B cell (primary cell): Measurements from ENCODE around the gene PUM2. TPM values are rescaled to one million over a fixed set of nuclear protein-coding genes. Genes with fewer than 3 reads are reported as not detected.

ENCODE experiments used
- ATAC-seq: fragments of 200-7000 bp; cut with Tn5 transposase; one replicate; pipeline ENCODE4 v1.10.0; 2021; ENCODE audit warnings: low read depth, mild to moderate bottlenecking, moderate number of reproducible peaks, moderate library complexity
- CTCF ChIA-PET: fragments of 350-600 bp; sonication (Branson Sonifier 250); formaldehyde crosslinking; loops from one replicate; lab custom pipeline; 2021; ENCODE audit warnings: antibody characterized with exemption, inconsistent platforms; lab: Charles Lee
- POLR2A ChIA-PET: fragments of 350-600 bp; sonication (Branson Sonifier 250); formaldehyde crosslinking; loops from one replicate; lab custom pipeline; 2021; ENCODE audit warnings: antibody characterized with exemption; lab: Charles Lee
- DNase-seq: peaks from one replicate; pipeline ENCODE4 v3.0.0; 2013
- H2AFZ ChIP-seq: 2 replicates; pipeline ENCODE4 v1.6.1; 2012; ENCODE audit warnings: mild to moderate bottlenecking, low read depth, low read length; ENCODE audit not compliant: insufficient read depth, poor library complexity, severe bottlenecking
- H3K27ac ChIP-seq, 2 donors: 1 replicate in 1 of 2; 2 replicates in 1 of 2; pipeline ENCODE4 v1.5.1; 2012 to 2013; ENCODE audit warnings: low read length in 2 of 2, mild to moderate bottlenecking in 2 of 2, moderate library complexity in 1 of 2
- H3K27me3 ChIP-seq, 4 experiments: fragments of 200-600 bp in 1 of 4; sonication (generic) in 1 of 4; replicated peaks in 1 of 4; 1 replicate in 2 of 4; 2 replicates in 2 of 4; pipeline versions ENCODE4 v1.6.1 to v1.7.0; 2013 to 2016; ENCODE audit warnings: low read length in 3 of 4, mild to moderate bottlenecking in 2 of 4, mixed read lengths in 1 of 4, moderate library complexity in 1 of 4; ENCODE audit not compliant: insufficient read depth in 4 of 4, control insufficient read depth in 3 of 4; ENCODE audit errors: control extremely low read depth in 1 of 4
- H3K36me3 ChIP-seq, 2 experiments: replicated peaks in 1 of 2; 1 replicate in 1 of 2; 2 replicates in 1 of 2; pipeline versions ENCODE4 v1.6.1 to v1.7.1; 2013; ENCODE audit warnings: low read length in 1 of 2; ENCODE audit not compliant: insufficient read depth in 2 of 2, control insufficient read depth in 1 of 2; ENCODE audit errors: control extremely low read depth in 1 of 2, extremely low read depth in 1 of 2
- H3K4me1 ChIP-seq, 2 donors: fragments of 200-600 bp in 1 of 2; sonication (generic) in 1 of 2; 1 replicate in 1 of 2; 2 replicates in 1 of 2; pipeline versions ENCODE4 v1.5.1 to v1.6.1; 2013 to 2017; ENCODE audit warnings: low read length in 2 of 2; ENCODE audit not compliant: control insufficient read depth in 2 of 2, insufficient read depth in 2 of 2
- H3K4me2 ChIP-seq: replicated peaks from 2 replicates; pipeline ENCODE3; 2012; ENCODE audit warnings: mild to moderate bottlenecking, low read depth, low read length; ENCODE audit not compliant: poor library complexity, severe bottlenecking
- H3K4me3 ChIP-seq, 5 experiments: fragments of 200-600 bp in 1 of 5; sonication (generic) in 1 of 5; 1 replicate in 3 of 5; 2 replicates in 2 of 5; pipeline versions ENCODE4 v1.5.1 to v1.7.0; 2011 to 2016; ENCODE audit warnings: low read length in 4 of 5, mild to moderate bottlenecking in 4 of 5, low read depth in 2 of 5, control low read depth in 1 of 5, moderate library complexity in 1 of 5; ENCODE audit not compliant: insufficient read depth in 1 of 5; ENCODE audit errors: control extremely low read depth in 1 of 5, extremely low read depth in 1 of 5
- H3K79me2 ChIP-seq: fragments of 200-600 bp; sonication (generic); one replicate; pipeline ENCODE4 v1.6.0; 2016; ENCODE audit warnings: low read length; ENCODE audit not compliant: control insufficient read depth, insufficient read depth
- H3K9ac ChIP-seq: fragments of 200-600 bp; sonication (generic); 2 replicates; pipeline ENCODE4 v1.6.1; 2017; ENCODE audit warnings: mild to moderate bottlenecking, low read length, moderate library complexity
- H3K9me3 ChIP-seq, 3 donors: one replicate each; pipeline versions ENCODE4 v1.6.1 to v1.7.1; 2013; ENCODE audit warnings: low read length in 2 of 3; ENCODE audit not compliant: control insufficient read depth in 2 of 3, insufficient read depth in 1 of 3; ENCODE audit errors: control extremely low read depth in 1 of 3
- H4K20me1 ChIP-seq: 2 replicates; pipeline ENCODE4 v1.6.0; 2012; ENCODE audit warnings: mild to moderate bottlenecking, low read length; ENCODE audit not compliant: insufficient read depth, control insufficient read depth, poor library complexity, severe bottlenecking
- H3K27ac Mint-ChIP-seq: one replicate; pipeline ENCODE4 v1.8.0; 2021; ENCODE audit warnings: mixed read lengths
- H3K27me3 Mint-ChIP-seq: one replicate; pipeline ENCODE4 v1.8.0; 2021; ENCODE audit warnings: mixed read lengths
- H3K4me1 Mint-ChIP-seq: one replicate; pipeline ENCODE4 v1.8.0; 2021; ENCODE audit warnings: mixed read lengths
- H3K4me3 Mint-ChIP-seq: one replicate; pipeline ENCODE4 v1.8.0; 2021; ENCODE audit warnings: mixed read lengths
- H3K9me3 Mint-ChIP-seq: one replicate; pipeline ENCODE4 v1.8.0; 2022; ENCODE audit warnings: mixed read lengths; ENCODE audit not compliant: insufficient read depth
- CTCF ChIP-seq: fragments of 200-600 bp; IDR thresholded peaks from one replicate; pipeline ENCODE4 v1.8.0; 2022; ENCODE audit warnings: antibody characterized with exemption, mild to moderate bottlenecking
- EZH2 ChIP-seq: IDR thresholded peaks from 2 replicates; pipeline ENCODE4 v1.6.1; 2012; ENCODE audit warnings: borderline replicate concordance, low read depth, mild to moderate bottlenecking, moderate library complexity, low read length; ENCODE audit not compliant: insufficient read depth, poor library complexity, severe bottlenecking
- WGBS: methylation state at CpG from one replicate; pipeline ENCODE4 v1.1.5; 2013; ENCODE audit warnings: missing lambda C conversion rate; ENCODE audit not compliant: insufficient coverage; 5-methylcytosine and 5-hydroxymethylcytosine counted together
- intact Hi-C: fragments of 100-400 bp; cut with micrococcal nuclease; formaldehyde crosslinking; loops from one replicate; pipeline ENCODE4 v1.10.0; 2022
- polyA plus RNA-seq: library from polyadenylated mRNA; depleted of rRNA; stranded (reverse); fragments of >200 nt; gene quantifications from 2 replicates; pipeline ENCODE4 v1.2.3, GENCODE V29; 2012
- total RNA-seq, 2 donors: library from RNA; stranded (reverse); fragments of 120-200 nt in 1 of 2; gene quantifications; 1 replicate in 1 of 2; 2 replicates in 1 of 2; pipeline versions ENCODE4 v1.2.3 to v1.2.4, GENCODE V29; 2013 to 2022

The PUM2 gene
- total and polyA plus RNA-seq, 2 donors (not counting 1 experiment from before 2014, with no cell fraction given) = 21.1 to 151 TPM

DNA sequence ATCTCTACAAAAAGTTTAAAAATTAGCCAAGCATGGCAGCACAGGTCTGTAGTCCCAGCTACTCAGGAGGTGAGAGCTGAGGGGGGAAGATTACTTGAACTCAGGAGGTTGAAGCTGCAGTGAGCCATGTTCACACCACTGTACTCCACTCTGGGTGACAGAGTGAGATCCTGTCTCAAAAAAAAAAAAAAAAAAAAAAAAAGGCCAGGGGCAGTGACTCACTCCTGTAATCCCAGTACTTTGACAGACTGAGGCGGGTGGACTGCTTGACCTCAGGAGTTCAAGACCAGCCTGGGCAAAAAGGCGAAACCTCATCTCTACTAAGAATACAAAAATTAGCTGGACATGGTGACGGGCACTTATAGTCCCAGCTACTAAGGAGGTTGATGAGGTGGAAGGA lies 37.0 kb downstream of the PUM2 start:
- H3K4me2 ChIP-seq = no peak overlapping the region
- DNase-seq (no peak), ATAC-seq (no peak)
- no peak overlapping the region for H3K4me3 ChIP-seq
- peaks cover 0 to 8% of the 10 kb centered on the region in 2 donors for H3K4me1 ChIP-seq
- ChIA-PET POLR2A (interaction anchor here (0.6 kb wide), 1 partner anchor 16 kb away, joined by 11 read pairs; no protein-coding TSS in a partner anchor), CTCF (interaction anchor here (3.8 kb wide), 1 partner anchor 12 kb away, joined by 15 read pairs; no protein-coding TSS in a partner anchor)
- H4K20me1 ChIP-seq = peaks cover 53% of the 10 kb centered on the region
- no peaks in the 10 kb centered on the region for H3K9me3 Mint-ChIP-seq
- no peaks in the 10 kb centered on the region for H3K27me3 Mint-ChIP-seq
- no peak overlapping the region for H3K27ac Mint-ChIP-seq
- 100% methylated on average over 3 of the region's 3 CpGs for WGBS
- H3K4me1 Mint-ChIP-seq = peaks cover 10% of the 10 kb centered on the region
- no peak overlapping the region for H3K27ac ChIP-seq
- peaks cover 69% of the 10 kb centered on the region for H3K79me2 ChIP-seq
- H3K9ac ChIP-seq = no peak overlapping the region
- intact Hi-C loops = loop anchor here (5.0 kb wide), 1 partner anchor 36 kb away; no protein-coding TSS in a partner anchor
- peaks cover 26 to 74% of the 10 kb centered on the region in 2 experiments for H3K36me3 ChIP-seq
- no peaks in the 10 kb centered on the region for H3K9me3 ChIP-seq
- H3K4me3 Mint-ChIP-seq = no peak overlapping the region
- no peak for TF ChIP-seq CTCF
- TF ChIP-seq EZH2 = no peak
- H3K27me3 ChIP-seq = no peaks in the 10 kb centered on the region
- H2AFZ ChIP-seq = no peak overlapping the region

DNA sequence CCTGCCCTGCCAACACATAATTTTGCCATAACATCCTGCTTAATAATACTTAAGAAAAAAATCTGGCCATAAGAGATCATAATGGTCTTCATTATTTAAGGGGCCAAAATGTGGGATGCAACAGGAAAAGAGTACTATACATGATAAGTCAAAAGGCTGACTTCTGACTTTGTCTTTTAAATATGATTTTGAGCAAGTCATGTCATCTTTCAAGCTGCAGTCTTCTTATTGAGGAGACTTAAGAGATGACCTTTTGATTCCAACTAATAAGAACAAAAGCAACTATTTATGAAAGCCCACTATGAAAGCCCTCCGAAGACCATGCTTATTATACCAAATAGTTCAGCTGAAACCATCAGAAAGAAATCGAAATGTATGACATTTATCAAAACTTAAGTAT lies 41.6 kb downstream of the PUM2 start:
- H4K20me1 ChIP-seq = peaks cover 57% of the 10 kb centered on the region

More for the DNA sequence above, 41.6 kb downstream of the PUM2 start:
- POLR2A ChIA-PET = no interaction called here
- no peak overlapping the region for H3K4me3 ChIP-seq
- H3K4me3 Mint-ChIP-seq = no peak overlapping the region
- intact Hi-C loops = no loop called here
- H3K4me1 Mint-ChIP-seq = no peaks in the 10 kb centered on the region
- H3K9me3 ChIP-seq = no peaks in the 10 kb centered on the region
- H2AFZ ChIP-seq = no peak overlapping the region
- H3K79me2 ChIP-seq = peaks cover 75% of the 10 kb centered on the region
- H3K9me3 Mint-ChIP-seq = no peaks in the 10 kb centered on the region
- peaks cover 23 to 75% of the 10 kb centered on the region in 2 experiments for H3K36me3 ChIP-seq
- no peak overlapping the region for H3K27ac Mint-ChIP-seq
- H3K27me3 Mint-ChIP-seq = no peaks in the 10 kb centered on the region
- no peak overlapping the region for H3K27ac ChIP-seq
- no peaks in the 10 kb centered on the region for H3K4me1 ChIP-seq
- no peak overlapping the region for H3K9ac ChIP-seq
- DNase-seq (no peak), ATAC-seq (no peak)
- 100% methylated on average over 1 of the region's 2 CpGs for WGBS
- CTCF ChIA-PET = no interaction called here
- TF ChIP-seq EZH2 (no peak), CTCF (no peak)
- no peak overlapping the region for H3K4me2 ChIP-seq
- no peaks in the 10 kb centered on the region for H3K27me3 ChIP-seq
